OCI-LY7 (cell line): ENCODE data around the gene UBE2G2. TPM values are rescaled to one million over a fixed set of nuclear protein-coding genes. Genes with fewer than 3 reads are reported as not detected.

ENCODE experiments used
- BruUV-seq: library from RNA; stranded (reverse); fragments of 400-500 nt; replicated peaks from 2 replicates; lab custom pipeline; 2021; lab: Mats Ljungman, UMichigan
- CTCF ChIA-PET: fragments of 300-600 bp; sonication (Branson Sonifier 250); formaldehyde crosslinking; loops from one replicate; lab custom pipeline; 2022; ENCODE audit warnings: antibody characterized with exemption; ENCODE audit not compliant: unreplicated experiment; lab: Charles Lee
- POLR2A ChIA-PET: fragments of 300-600 bp; sonication (Branson Sonifier 250); formaldehyde crosslinking; loops from one replicate; lab custom pipeline; 2022; ENCODE audit warnings: antibody characterized with exemption; lab: Charles Lee
- DNase-seq: peaks from one replicate; pipeline ENCODE4 v3.0.0-alpha.2; 2015; ENCODE audit warnings: low spot score
- H2AFZ ChIP-seq: fragments of 200-600 bp; sonication (generic), shearing (Covaris generic); 2 replicates; pipeline ENCODE4 v1.6.1; 2014; ENCODE audit warnings: mild to moderate bottlenecking, antibody characterized with exemption, low read length, moderate library complexity
- H3K27ac ChIP-seq: fragments of 200-600 bp; sonication (generic); 2 replicates; pipeline ENCODE4 v1.5.1; 2014; ENCODE audit warnings: mixed run types, low read depth, mild to moderate bottlenecking, moderate library complexity, low read length, inconsistent platforms; ENCODE audit not compliant: poor library complexity, severe bottlenecking
- H3K36me3 ChIP-seq: fragments of 200-600 bp; sonication (generic); 2 replicates; pipeline ENCODE4 v1.6.1; 2014; ENCODE audit warnings: mild to moderate bottlenecking, antibody characterized with exemption, low read length, moderate library complexity, mixed read lengths; ENCODE audit not compliant: insufficient read depth
- H3K4me1 ChIP-seq: fragments of 200-600 bp; sonication (generic); 2 replicates; pipeline ENCODE4 v1.5.1; 2014; ENCODE audit warnings: mild to moderate bottlenecking, low read length; ENCODE audit not compliant: insufficient read depth, poor library complexity, severe bottlenecking
- H3K4me2 ChIP-seq: fragments of 200-600 bp; sonication (generic); 2 replicates; pipeline ENCODE4 v1.6.1; 2014; ENCODE audit warnings: mild to moderate bottlenecking, low read length
- H3K4me3 ChIP-seq: fragments of 200-600 bp; sonication (generic); 2 replicates; pipeline ENCODE4 v1.5.1; 2014; ENCODE audit warnings: mild to moderate bottlenecking, low read depth, low read length; ENCODE audit not compliant: poor library complexity, severe bottlenecking
- H3K79me2 ChIP-seq: fragments of 200-600 bp; sonication (generic); 2 replicates; pipeline ENCODE4 v1.6.1; 2016; ENCODE audit warnings: low read depth, mild to moderate bottlenecking, low read length, moderate library complexity, mixed read lengths; ENCODE audit not compliant: insufficient read depth
- H3K9me2 ChIP-seq: fragments of 200-600 bp; sonication (generic); 2 replicates; pipeline ENCODE4 v1.6.1; 2016; ENCODE audit warnings: mild to moderate bottlenecking, low read length, mixed read lengths; ENCODE audit not compliant: insufficient read depth
- H3K9me3 ChIP-seq: fragments of 200-600 bp; sonication (generic); 2 replicates; pipeline ENCODE4 v1.6.1; 2014; ENCODE audit warnings: mild to moderate bottlenecking, mixed run types, low read length, mixed read lengths
- H4K20me1 ChIP-seq: fragments of 200-600 bp; sonication (generic); 2 replicates; pipeline ENCODE4 v1.6.1; 2014; ENCODE audit warnings: mild to moderate bottlenecking, antibody characterized with exemption, low read length, moderate library complexity, mixed read lengths; ENCODE audit not compliant: insufficient read depth
- CTCF ChIP-seq: fragments of 200-600 bp; sonication (generic); conservative IDR thresholded peaks from 2 replicates; pipeline ENCODE4 v1.5.1; 2014; ENCODE audit warnings: mild to moderate bottlenecking, antibody characterized with exemption, low read length, moderate library complexity, mixed read lengths
- EZH2phosphoT487 ChIP-seq: fragments of 200-600 bp; sonication (generic); IDR thresholded peaks from 2 replicates; pipeline ENCODE4 v1.6.1; 2018; ENCODE audit warnings: low read depth, borderline replicate concordance, mild to moderate bottlenecking, mixed run types, antibody characterized with exemption, low read length, moderate library complexity, mixed read lengths
- intact Hi-C: fragments of 100-400 bp; cut with micrococcal nuclease; formaldehyde crosslinking; loops from one replicate; pipeline ENCODE4 v1.10.0; 2022; ENCODE audit not compliant: unreplicated experiment
- total RNA-seq, 2 experiments: library from RNA; depleted of rRNA in 1 of 2; stranded (reverse); fragments of >200 nt in 1 of 2; shearing (Covaris generic) in 1 of 2; gene quantifications; 2 replicates each; pipeline ENCODE4 v1.2.3, GENCODE V29; 2014 to 2022

Gene UBE2G2
- total RNA-seq, 2 experiments from 2014 or later: 104 to 141 TPM

- no peak overlapping the region for H3K27ac ChIP-seq
- BruUV-seq: no TSS peak
- H2AFZ ChIP-seq: no peak overlapping the region
- H3K36me3 ChIP-seq: peaks cover 24% of the 10 kb centered on the region
- no peak for DNase-seq
- no peaks in the 10 kb centered on the region for H3K9me2 ChIP-seq
- intact Hi-C loops: no loop called here
- no peaks in the 10 kb centered on the region for H3K79me2 ChIP-seq
- no peaks in the 10 kb centered on the region for H4K20me1 ChIP-seq
- no peak overlapping the region for H3K4me2 ChIP-seq
- H3K4me3 ChIP-seq: no peak overlapping the region
- no peak for TF ChIP-seq EZH2phosphoT487
- no peak for TF ChIP-seq CTCF
- H3K9me3 ChIP-seq: no peaks in the 10 kb centered on the region
- CTCF ChIA-PET: no interaction called here
- no peaks in the 10 kb centered on the region for H3K4me1 ChIP-seq
- POLR2A ChIA-PET: no interaction called here
Observed at GRCh38 chr21:44766014-44766817, 35.4 kb downstream of the UBE2G2 start.

- peaks cover 16% of the 10 kb centered on the region for H3K36me3 ChIP-seq
- H3K27ac ChIP-seq: no peak overlapping the region
- intact Hi-C loops: no loop called here
- no peaks in the 10 kb centered on the region for H3K4me1 ChIP-seq
- H3K4me2 ChIP-seq: no peak overlapping the region
- no peaks in the 10 kb centered on the region for H3K9me3 ChIP-seq
- no peak overlapping the region for H3K4me3 ChIP-seq
- H3K9me2 ChIP-seq: no peaks in the 10 kb centered on the region
- ChIA-PET CTCF (interaction anchor here (0.6 kb wide), 1 partner anchor 114 kb away, joined by 3 read pairs; no protein-coding TSS in a partner anchor), POLR2A (no interaction called here)
- no peaks in the 10 kb centered on the region for H4K20me1 ChIP-seq
- TF ChIP-seq CTCF (no peak), EZH2phosphoT487 (no peak)
- H2AFZ ChIP-seq: no peak overlapping the region
- H3K79me2 ChIP-seq: no peaks in the 10 kb centered on the region
- DNase-seq: no peak
- no TSS peak for BruUV-seq
Observed at GRCh38 chr21:44765231-44766013, 36.2 kb downstream of the UBE2G2 start.
